ENCODE results near the gene LRP1B. TPM values are rescaled to one million over a fixed set of nuclear protein-coding genes. Genes with fewer than 3 reads are reported as not detected.

Gene LRP1B
- total and polyA plus RNA-seq, 7 experiments from 2014 or later = 0.10 TPM; not detected in 6

DNA sequence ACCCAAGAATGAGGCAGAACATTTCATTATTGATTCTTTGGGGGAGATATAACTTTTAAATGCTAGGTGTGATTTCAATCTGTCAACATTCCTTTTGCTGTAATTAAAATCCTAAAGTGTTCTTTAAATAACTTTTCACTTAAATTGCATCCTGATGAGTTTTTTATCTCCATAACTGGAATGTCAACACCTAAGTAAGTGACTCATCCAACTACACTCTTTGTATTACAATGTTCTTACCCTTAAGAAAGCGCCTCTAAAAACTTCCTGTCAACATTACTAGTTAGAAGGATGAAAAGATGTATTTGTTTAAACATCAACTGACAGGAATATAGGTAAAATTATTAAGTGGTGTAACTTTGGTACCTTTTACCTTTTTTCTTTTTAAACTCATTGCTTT lies 1657.0 kb downstream of the LRP1B start:
- Mint-ChIP-seq H3K4me3 (no peak overlapping the region), H3K9me3 (peaks cover 0 to 6% (median 3%) of the 10 kb centered on the region in 11 donors), H3K36me3 (no peaks in the 10 kb centered on the region), H3K27ac (no peak overlapping the region), H3K27me3 (no peaks in the 10 kb centered on the region), H3K4me1 (no peaks in the 10 kb centered on the region)
- DNase-seq = no peak
- ChIA-PET POLR2A (no interaction called here), CTCF (no interaction called here)
- no peaks in the 10 kb centered on the region for H3K9me3 ChIP-seq (ENCODE audit: control insufficient read depth in 2 of 3, low read length in 3 of 3)
- no peak overlapping the region for H3K27ac ChIP-seq (ENCODE audit: low read depth, low read length)
- no peaks in the 10 kb centered on the region for H3K4me1 ChIP-seq (ENCODE audit: control insufficient read depth in 2 of 2, insufficient read depth in 2 of 2, low read length in 2 of 2)
- no peak for ATAC-seq
- no peaks in the 10 kb centered on the region for H3K27me3 ChIP-seq (ENCODE audit: control insufficient read depth in 2 of 2, insufficient read depth in 2 of 2, low read length in 2 of 2)
- intact Hi-C loops (cut with micrococcal nuclease) = no loop called here
- H3K4me3 ChIP-seq (ENCODE audit: low read length) = no peak overlapping the region
- no peaks in the 10 kb centered on the region for H3K36me3 ChIP-seq (ENCODE audit: control insufficient read depth in 2 of 3, insufficient read depth in 3 of 3, low read length in 3 of 3)

DNA sequence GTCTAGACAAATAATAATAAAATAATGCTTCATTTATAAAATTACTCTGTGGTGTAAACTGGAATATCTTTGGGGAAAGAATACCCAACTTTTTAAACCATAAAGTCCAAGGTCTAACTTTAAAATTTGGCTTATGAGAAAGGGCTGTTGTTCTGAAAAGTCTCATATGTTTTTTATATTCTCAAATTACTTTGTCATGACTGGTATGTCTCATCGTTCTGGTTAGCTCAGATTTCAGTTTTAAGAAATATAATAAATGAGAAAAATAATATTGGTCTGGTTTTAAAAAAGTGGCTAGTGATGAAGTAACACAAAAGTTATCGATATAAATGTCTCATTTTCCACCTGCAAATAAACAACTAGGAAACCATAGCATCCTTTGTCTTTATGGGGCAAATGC lies 1658.1 kb downstream of the LRP1B start:
- no peaks in the 10 kb centered on the region for H3K27me3 ChIP-seq (ENCODE audit: control insufficient read depth in 2 of 2, insufficient read depth in 2 of 2, low read length in 2 of 2)
- DNase-seq (no peak), ATAC-seq (no peak)
- ChIA-PET POLR2A (no interaction called here), CTCF (no interaction called here)
- no peaks in the 10 kb centered on the region for H3K36me3 ChIP-seq (ENCODE audit: control insufficient read depth in 2 of 3, insufficient read depth in 3 of 3, low read length in 3 of 3)
- no peak overlapping the region for H3K4me3 ChIP-seq (ENCODE audit: low read length)
- no peaks in the 10 kb centered on the region for H3K4me1 ChIP-seq (ENCODE audit: control insufficient read depth in 2 of 2, insufficient read depth in 2 of 2, low read length in 2 of 2)
- Mint-ChIP-seq H3K4me3 (no peak overlapping the region), H3K4me1 (no peaks in the 10 kb centered on the region), H3K27ac (no peak overlapping the region), H3K27me3 (no peaks in the 10 kb centered on the region), H3K36me3 (no peaks in the 10 kb centered on the region), H3K9me3 (peaks cover 0 to 7% (median 4%) of the 10 kb centered on the region in 11 donors)
- H3K9me3 ChIP-seq (ENCODE audit: control insufficient read depth in 2 of 3, low read length in 3 of 3) = no peaks in the 10 kb centered on the region
- intact Hi-C loops (cut with micrococcal nuclease) = no loop called here
- no peak overlapping the region for H3K27ac ChIP-seq (ENCODE audit: low read depth, low read length)

DNA sequence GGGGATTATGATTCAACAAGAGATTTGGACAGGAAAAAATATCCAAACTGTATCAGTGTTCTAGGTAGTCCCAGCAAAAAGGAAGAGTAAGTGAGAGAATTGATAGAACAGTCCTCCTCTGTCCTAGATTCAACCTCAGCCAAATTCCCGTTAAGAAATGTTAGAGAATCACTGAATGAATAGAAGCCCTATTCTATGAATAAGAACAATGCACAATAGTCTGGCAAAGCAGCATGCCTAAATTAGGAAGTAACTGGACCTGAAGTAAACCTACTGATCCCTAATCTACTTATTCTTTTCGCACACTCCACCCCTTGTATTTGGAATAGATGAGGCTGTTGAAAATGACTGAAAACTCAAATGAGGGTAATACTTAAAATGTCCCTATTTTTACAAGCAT lies 1665.5 kb downstream of the LRP1B start:
- H3K9me3 ChIP-seq (ENCODE audit: control insufficient read depth in 2 of 3, low read length in 3 of 3) = peaks cover 0 to 6% (median 0%) of the 10 kb centered on the region in 3 experiments
- intact Hi-C loops (cut with micrococcal nuclease) = no loop called here
- no peak for ATAC-seq
- Mint-ChIP-seq H3K27me3 (no peaks in the 10 kb centered on the region), H3K4me3 (no peak overlapping the region), H3K4me1 (no peaks in the 10 kb centered on the region), H3K27ac (no peak overlapping the region), H3K9me3 (peaks cover 0 to 12% (median 3%) of the 10 kb centered on the region in 11 donors), H3K36me3 (no peaks in the 10 kb centered on the region)
- no peaks in the 10 kb centered on the region for H3K36me3 ChIP-seq (ENCODE audit: control insufficient read depth in 2 of 3, insufficient read depth in 3 of 3, low read length in 3 of 3)
- CTCF ChIA-PET = no interaction called here
- no peaks in the 10 kb centered on the region for H3K4me1 ChIP-seq (ENCODE audit: control insufficient read depth in 2 of 2, insufficient read depth in 2 of 2, low read length in 2 of 2)
- POLR2A ChIA-PET = no interaction called here
- H3K27me3 ChIP-seq (ENCODE audit: control insufficient read depth in 2 of 2, insufficient read depth in 2 of 2, low read length in 2 of 2) = no peaks in the 10 kb centered on the region
- H3K4me3 ChIP-seq (ENCODE audit: low read length) = no peak overlapping the region
- no peak for DNase-seq
- H3K27ac ChIP-seq (ENCODE audit: low read depth, low read length) = no peak overlapping the region

DNA sequence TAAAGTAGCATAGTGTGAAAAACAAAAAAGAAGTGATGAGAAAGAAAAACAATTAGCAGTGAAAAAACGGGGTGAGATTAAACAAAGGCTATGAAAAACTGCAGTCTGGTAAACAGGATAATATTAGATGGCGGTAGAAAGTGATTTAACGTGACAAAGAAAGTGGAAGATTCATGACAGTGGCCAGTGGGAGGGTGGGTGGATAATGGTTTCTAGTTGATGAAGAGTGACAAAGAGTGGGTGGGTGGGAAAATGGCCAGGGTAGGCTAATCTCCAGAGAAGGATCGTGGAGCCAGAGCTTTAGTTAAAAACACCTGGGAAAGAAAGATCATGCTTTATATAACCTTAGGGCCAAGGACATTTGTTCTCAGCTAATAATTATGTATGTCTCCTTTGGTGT lies 1667.8 kb downstream of the LRP1B start:
- Mint-ChIP-seq H3K9me3 (peaks cover 0 to 11% (median 2%) of the 10 kb centered on the region in 11 donors), H3K27ac (no peak overlapping the region), H3K4me1 (no peaks in the 10 kb centered on the region), H3K27me3 (no peaks in the 10 kb centered on the region), H3K36me3 (no peaks in the 10 kb centered on the region), H3K4me3 (no peak overlapping the region)
- Histone ChIP-seq H3K36me3 (ENCODE audit: control insufficient read depth in 2 of 3, insufficient read depth in 3 of 3, low read length in 3 of 3) (no peaks in the 10 kb centered on the region), H3K27ac (ENCODE audit: low read depth, low read length) (no peak overlapping the region), H3K4me3 (ENCODE audit: low read length) (no peak overlapping the region), H3K9me3 (ENCODE audit: control insufficient read depth in 2 of 3, low read length in 3 of 3) (peaks cover 0 to 6% (median 0%) of the 10 kb centered on the region in 3 experiments), H3K4me1 (ENCODE audit: control insufficient read depth in 2 of 2, insufficient read depth in 2 of 2, low read length in 2 of 2) (no peaks in the 10 kb centered on the region), H3K27me3 (ENCODE audit: control insufficient read depth in 2 of 2, insufficient read depth in 2 of 2, low read length in 2 of 2) (no peaks in the 10 kb centered on the region)
- intact Hi-C loops (cut with micrococcal nuclease) = no loop called here
- CTCF ChIA-PET = no interaction called here
- POLR2A ChIA-PET = no interaction called here
- ATAC-seq (no peak), DNase-seq (no peak)

DNA sequence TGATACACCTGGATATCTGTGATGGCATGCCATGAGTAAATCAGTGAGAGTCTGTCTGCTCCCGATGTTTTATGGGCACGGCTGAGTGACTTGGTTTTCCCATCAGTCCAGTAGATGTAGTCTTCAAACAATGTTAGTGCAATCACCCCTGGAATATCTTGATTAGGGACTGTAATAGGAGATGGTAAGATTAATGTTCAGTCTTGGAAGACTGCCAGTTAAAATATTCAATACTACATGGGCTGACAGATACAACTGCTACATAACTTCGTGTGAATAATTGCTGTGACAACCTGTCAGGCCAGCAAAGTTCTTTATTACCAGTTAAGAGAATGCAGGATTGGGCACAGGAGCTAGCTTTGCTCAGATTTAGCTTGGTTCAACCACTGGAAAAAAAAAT lies 1673.3 kb downstream of the LRP1B start:
- Mint-ChIP-seq H3K4me3 (no peak overlapping the region), H3K9me3 (peaks cover 0 to 5% (median 0%) of the 10 kb centered on the region in 11 donors), H3K4me1 (no peaks in the 10 kb centered on the region), H3K27ac (no peak overlapping the region), H3K36me3 (no peaks in the 10 kb centered on the region), H3K27me3 (no peaks in the 10 kb centered on the region)
- H3K9me3 ChIP-seq (ENCODE audit: control insufficient read depth in 2 of 3, low read length in 3 of 3) = no peaks in the 10 kb centered on the region
- no peaks in the 10 kb centered on the region for H3K4me1 ChIP-seq (ENCODE audit: control insufficient read depth in 2 of 2, insufficient read depth in 2 of 2, low read length in 2 of 2)
- ATAC-seq (no peak), DNase-seq (no peak)
- no peak overlapping the region for H3K27ac ChIP-seq (ENCODE audit: low read depth, low read length)
- no peaks in the 10 kb centered on the region for H3K36me3 ChIP-seq (ENCODE audit: control insufficient read depth in 2 of 3, insufficient read depth in 3 of 3, low read length in 3 of 3)
- H3K27me3 ChIP-seq (ENCODE audit: control insufficient read depth in 2 of 2, insufficient read depth in 2 of 2, low read length in 2 of 2) = no peaks in the 10 kb centered on the region
- intact Hi-C loops (cut with micrococcal nuclease) = no loop called here
- ChIA-PET POLR2A (no interaction called here), CTCF (no interaction called here)
- no peak overlapping the region for H3K4me3 ChIP-seq (ENCODE audit: low read length)

DNA sequence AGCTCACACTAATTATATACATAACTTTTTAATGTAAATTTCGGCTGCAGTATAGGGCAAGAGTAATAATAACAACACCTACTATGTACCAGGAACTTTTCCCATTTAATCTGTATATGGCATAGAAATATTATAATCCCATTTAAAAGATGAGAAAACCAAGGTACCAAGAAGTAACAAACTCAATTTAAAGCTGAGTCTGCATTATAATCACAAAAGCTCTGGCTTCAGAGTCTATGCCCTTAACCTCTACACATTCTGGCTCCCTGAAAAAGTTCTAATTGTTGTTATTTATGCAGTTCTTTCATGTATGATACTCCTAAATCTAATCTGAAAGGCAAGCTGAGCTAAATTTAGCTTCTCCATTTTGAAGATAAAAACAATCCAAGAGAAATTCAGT lies 1675.5 kb downstream of the LRP1B start:
- Histone ChIP-seq H3K9me3 (ENCODE audit: control insufficient read depth in 2 of 3, low read length in 3 of 3) (no peaks in the 10 kb centered on the region), H3K27me3 (ENCODE audit: control insufficient read depth in 2 of 2, insufficient read depth in 2 of 2, low read length in 2 of 2) (no peaks in the 10 kb centered on the region), H3K4me1 (ENCODE audit: control insufficient read depth in 2 of 2, insufficient read depth in 2 of 2, low read length in 2 of 2) (no peaks in the 10 kb centered on the region), H3K36me3 (ENCODE audit: control insufficient read depth in 2 of 3, insufficient read depth in 3 of 3, low read length in 3 of 3) (no peaks in the 10 kb centered on the region), H3K4me3 (ENCODE audit: low read length) (no peak overlapping the region), H3K27ac (ENCODE audit: low read depth, low read length) (no peak overlapping the region)
- ATAC-seq = no peak
- Mint-ChIP-seq H3K27me3 (no peaks in the 10 kb centered on the region), H3K36me3 (no peaks in the 10 kb centered on the region), H3K27ac (no peak overlapping the region), H3K4me1 (no peaks in the 10 kb centered on the region), H3K9me3 (peaks cover 0 to 4% (median 0%) of the 10 kb centered on the region in 11 donors), H3K4me3 (no peak overlapping the region)
- intact Hi-C loops (cut with micrococcal nuclease) = no loop called here
- POLR2A ChIA-PET = no interaction called here
- CTCF ChIA-PET = no interaction called here
- DNase-seq = no peak

DNA sequence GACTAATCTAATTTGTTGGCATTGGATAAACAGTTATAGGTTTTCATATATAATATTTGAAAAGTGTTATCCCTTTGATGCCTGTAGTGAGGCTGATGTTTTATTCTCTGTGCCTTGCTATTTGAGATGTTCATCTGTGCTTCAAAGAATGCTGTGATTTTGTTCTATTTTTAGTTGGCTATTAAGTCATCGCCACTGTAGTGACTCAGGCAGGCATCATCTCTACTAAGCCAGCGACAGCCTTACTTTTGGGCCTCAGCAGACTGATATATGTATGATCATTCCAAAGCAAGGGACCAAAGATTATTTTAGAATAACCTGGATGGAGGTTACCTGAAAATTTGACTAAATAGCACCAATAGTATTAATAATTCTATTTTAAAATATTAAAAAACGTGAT lies 1676.1 kb downstream of the LRP1B start:
- ATAC-seq (no peak), DNase-seq (no peak)
- H3K4me1 ChIP-seq (ENCODE audit: control insufficient read depth in 2 of 2, insufficient read depth in 2 of 2, low read length in 2 of 2) = no peaks in the 10 kb centered on the region
- no peak overlapping the region for H3K27ac ChIP-seq (ENCODE audit: low read depth, low read length)
- Mint-ChIP-seq H3K36me3 (no peaks in the 10 kb centered on the region), H3K27ac (no peak overlapping the region), H3K4me1 (no peaks in the 10 kb centered on the region), H3K4me3 (no peak overlapping the region), H3K27me3 (no peaks in the 10 kb centered on the region), H3K9me3 (peaks cover 0 to 5% (median 2%) of the 10 kb centered on the region in 11 donors)
- H3K36me3 ChIP-seq (ENCODE audit: control insufficient read depth in 2 of 3, insufficient read depth in 3 of 3, low read length in 3 of 3) = no peaks in the 10 kb centered on the region
- no peak overlapping the region for H3K4me3 ChIP-seq (ENCODE audit: low read length)
- intact Hi-C loops (cut with micrococcal nuclease) = no loop called here
- no peaks in the 10 kb centered on the region for H3K9me3 ChIP-seq (ENCODE audit: control insufficient read depth in 2 of 3, low read length in 3 of 3)
- no peaks in the 10 kb centered on the region for H3K27me3 ChIP-seq (ENCODE audit: control insufficient read depth in 2 of 2, insufficient read depth in 2 of 2, low read length in 2 of 2)
- CTCF ChIA-PET = no interaction called here
- POLR2A ChIA-PET = no interaction called here

Data from naive thymus-derived CD4-positive, alpha-beta T cell (primary cell).